OCI-LY7 (cell line): ENCODE measurements around the gene HOXB5. TPM values are rescaled to one million over a fixed set of nuclear protein-coding genes. Genes with fewer than 3 reads are reported as not detected.

Experiments used
- BruUV-seq: library from RNA; stranded (reverse); fragments of 400-500 nt; replicated peaks from 2 replicates; lab custom pipeline; 2021; lab: Mats Ljungman, UMichigan
- CTCF ChIA-PET: fragments of 300-600 bp; sonication (Branson Sonifier 250); formaldehyde crosslinking; loops from one replicate; lab custom pipeline; 2022; ENCODE audit warnings: antibody characterized with exemption; ENCODE audit not compliant: unreplicated experiment; lab: Charles Lee
- POLR2A ChIA-PET: fragments of 300-600 bp; sonication (Branson Sonifier 250); formaldehyde crosslinking; loops from one replicate; lab custom pipeline; 2022; ENCODE audit warnings: antibody characterized with exemption; lab: Charles Lee
- DNase-seq: peaks from one replicate; pipeline ENCODE4 v3.0.0-alpha.2; 2015; ENCODE audit warnings: low spot score
- H2AFZ ChIP-seq: fragments of 200-600 bp; sonication (generic), shearing (Covaris generic); 2 replicates; pipeline ENCODE4 v1.6.1; 2014; ENCODE audit warnings: mild to moderate bottlenecking, antibody characterized with exemption, low read length, moderate library complexity
- H3K27ac ChIP-seq: fragments of 200-600 bp; sonication (generic); 2 replicates; pipeline ENCODE4 v1.5.1; 2014; ENCODE audit warnings: mixed run types, low read depth, mild to moderate bottlenecking, moderate library complexity, low read length, inconsistent platforms; ENCODE audit not compliant: poor library complexity, severe bottlenecking
- H3K36me3 ChIP-seq: fragments of 200-600 bp; sonication (generic); 2 replicates; pipeline ENCODE4 v1.6.1; 2014; ENCODE audit warnings: mild to moderate bottlenecking, antibody characterized with exemption, low read length, moderate library complexity, mixed read lengths; ENCODE audit not compliant: insufficient read depth
- H3K4me1 ChIP-seq: fragments of 200-600 bp; sonication (generic); 2 replicates; pipeline ENCODE4 v1.5.1; 2014; ENCODE audit warnings: mild to moderate bottlenecking, low read length; ENCODE audit not compliant: insufficient read depth, poor library complexity, severe bottlenecking
- H3K4me2 ChIP-seq: fragments of 200-600 bp; sonication (generic); 2 replicates; pipeline ENCODE4 v1.6.1; 2014; ENCODE audit warnings: mild to moderate bottlenecking, low read length
- H3K4me3 ChIP-seq: fragments of 200-600 bp; sonication (generic); 2 replicates; pipeline ENCODE4 v1.5.1; 2014; ENCODE audit warnings: mild to moderate bottlenecking, low read depth, low read length; ENCODE audit not compliant: poor library complexity, severe bottlenecking
- H3K79me2 ChIP-seq: fragments of 200-600 bp; sonication (generic); 2 replicates; pipeline ENCODE4 v1.6.1; 2016; ENCODE audit warnings: low read depth, mild to moderate bottlenecking, low read length, moderate library complexity, mixed read lengths; ENCODE audit not compliant: insufficient read depth
- H3K9me2 ChIP-seq: fragments of 200-600 bp; sonication (generic); 2 replicates; pipeline ENCODE4 v1.6.1; 2016; ENCODE audit warnings: mild to moderate bottlenecking, low read length, mixed read lengths; ENCODE audit not compliant: insufficient read depth
- H3K9me3 ChIP-seq: fragments of 200-600 bp; sonication (generic); 2 replicates; pipeline ENCODE4 v1.6.1; 2014; ENCODE audit warnings: mild to moderate bottlenecking, mixed run types, low read length, mixed read lengths
- H4K20me1 ChIP-seq: fragments of 200-600 bp; sonication (generic); 2 replicates; pipeline ENCODE4 v1.6.1; 2014; ENCODE audit warnings: mild to moderate bottlenecking, antibody characterized with exemption, low read length, moderate library complexity, mixed read lengths; ENCODE audit not compliant: insufficient read depth
- EZH2phosphoT487 ChIP-seq: fragments of 200-600 bp; sonication (generic); IDR thresholded peaks from 2 replicates; pipeline ENCODE4 v1.6.1; 2018; ENCODE audit warnings: low read depth, borderline replicate concordance, mild to moderate bottlenecking, mixed run types, antibody characterized with exemption, low read length, moderate library complexity, mixed read lengths
- intact Hi-C: fragments of 100-400 bp; cut with micrococcal nuclease; formaldehyde crosslinking; loops from one replicate; pipeline ENCODE4 v1.10.0; 2022; ENCODE audit not compliant: unreplicated experiment
- total RNA-seq, 2 experiments: library from RNA; depleted of rRNA in 1 of 2; stranded (reverse); fragments of >200 nt in 1 of 2; shearing (Covaris generic) in 1 of 2; gene quantifications; 2 replicates each; pipeline ENCODE4 v1.2.3, GENCODE V29; 2014 to 2022
- TF ChIP-seq, protein P1 (sequence below): fragments of 200-600 bp; sonication (generic); conservative IDR thresholded peaks from 2 replicates; pipeline ENCODE4 v1.5.1; 2014; ENCODE audit warnings: mild to moderate bottlenecking, antibody characterized with exemption, low read length, moderate library complexity, mixed read lengths

The HOXB5 gene
- total RNA-seq, 2 experiments from 2014 or later = not detected

DNA sequence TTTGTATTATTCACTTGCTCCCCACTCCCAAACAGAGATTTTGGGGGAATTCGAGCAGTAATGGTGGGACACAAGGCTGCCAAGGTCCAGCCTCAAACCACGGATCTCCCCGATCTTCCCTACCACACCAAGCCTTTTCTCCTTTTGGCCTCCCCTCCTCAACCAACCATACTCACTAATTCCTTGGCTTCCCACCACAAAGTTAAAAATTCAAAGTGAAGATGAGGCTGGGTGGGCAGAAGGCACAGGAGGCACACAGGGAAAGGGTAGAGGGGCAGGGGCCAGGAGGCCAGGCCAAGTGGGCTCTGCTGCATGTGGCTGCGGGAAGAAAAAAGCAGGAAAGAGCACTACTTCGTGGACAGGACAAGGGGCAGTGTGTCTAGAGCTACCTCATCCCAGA lies 30.6 kb downstream of the HOXB5 start:
- intact Hi-C loops = no loop called here
- DNase-seq = no peak
- Histone ChIP-seq H3K79me2 (no peaks in the 10 kb centered on the region), H3K9me2 (no peaks in the 10 kb centered on the region), H4K20me1 (no peaks in the 10 kb centered on the region), H3K27ac (no peak overlapping the region), H3K36me3 (no peaks in the 10 kb centered on the region), H3K9me3 (no peaks in the 10 kb centered on the region), H3K4me2 (no peak overlapping the region), H3K4me3 (no peak overlapping the region), H3K4me1 (no peaks in the 10 kb centered on the region), H2AFZ (no peak overlapping the region)
- no peak for TF ChIP-seq EZH2phosphoT487
- TF ChIP-seq, protein P1, sequence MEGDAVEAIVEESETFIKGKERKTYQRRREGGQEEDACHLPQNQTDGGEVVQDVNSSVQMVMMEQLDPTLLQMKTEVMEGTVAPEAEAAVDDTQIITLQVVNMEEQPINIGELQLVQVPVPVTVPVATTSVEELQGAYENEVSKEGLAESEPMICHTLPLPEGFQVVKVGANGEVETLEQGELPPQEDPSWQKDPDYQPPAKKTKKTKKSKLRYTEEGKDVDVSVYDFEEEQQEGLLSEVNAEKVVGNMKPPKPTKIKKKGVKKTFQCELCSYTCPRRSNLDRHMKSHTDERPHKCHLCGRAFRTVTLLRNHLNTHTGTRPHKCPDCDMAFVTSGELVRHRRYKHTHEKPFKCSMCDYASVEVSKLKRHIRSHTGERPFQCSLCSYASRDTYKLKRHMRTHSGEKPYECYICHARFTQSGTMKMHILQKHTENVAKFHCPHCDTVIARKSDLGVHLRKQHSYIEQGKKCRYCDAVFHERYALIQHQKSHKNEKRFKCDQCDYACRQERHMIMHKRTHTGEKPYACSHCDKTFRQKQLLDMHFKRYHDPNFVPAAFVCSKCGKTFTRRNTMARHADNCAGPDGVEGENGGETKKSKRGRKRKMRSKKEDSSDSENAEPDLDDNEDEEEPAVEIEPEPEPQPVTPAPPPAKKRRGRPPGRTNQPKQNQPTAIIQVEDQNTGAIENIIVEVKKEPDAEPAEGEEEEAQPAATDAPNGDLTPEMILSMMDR = no peak
- no TSS peak for BruUV-seq
- ChIA-PET POLR2A (no interaction called here), CTCF (no interaction called here)

DNA sequence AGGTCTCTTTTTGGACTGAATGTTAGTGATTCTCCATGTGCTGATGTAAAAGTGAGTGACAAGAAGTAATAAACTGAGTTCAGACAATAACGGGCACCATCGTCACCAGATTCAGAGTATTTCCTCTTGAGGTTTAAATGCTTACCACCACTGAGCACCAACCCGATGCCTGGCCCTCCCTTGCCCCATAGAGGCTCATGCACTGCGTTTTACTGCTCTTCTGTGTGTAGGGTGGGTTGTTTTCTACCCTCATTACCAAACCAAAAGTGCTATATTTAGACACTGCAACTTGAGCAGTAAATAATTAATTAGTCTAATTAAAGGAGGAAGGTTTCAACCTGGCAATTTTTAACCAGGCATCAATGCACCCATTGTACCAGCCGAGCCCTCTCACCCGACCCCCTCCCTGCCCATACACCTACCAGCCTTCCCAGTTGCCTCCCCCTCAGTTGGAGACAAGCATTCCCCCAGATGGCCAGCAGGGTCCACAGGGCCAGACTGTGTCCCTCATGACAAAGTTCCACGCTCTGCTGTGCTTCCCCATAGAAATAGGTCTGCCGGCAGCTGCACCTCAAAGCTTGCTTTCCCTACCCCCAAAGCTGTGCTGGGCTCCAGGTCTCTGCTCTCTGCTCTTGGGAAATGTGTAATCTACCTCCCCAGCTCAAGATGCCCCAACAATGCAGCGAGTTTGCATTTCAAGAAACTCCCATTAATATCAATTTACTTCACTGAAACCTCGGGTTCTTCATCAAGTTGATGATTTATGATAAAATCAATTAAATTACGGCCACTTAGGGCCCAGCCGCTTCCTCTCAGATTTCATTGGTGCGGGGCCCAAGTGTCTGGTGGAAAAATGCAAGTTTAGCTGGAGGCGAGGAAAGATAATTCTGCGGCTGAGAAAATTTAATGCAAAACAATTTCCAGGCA lies 31.4 kb downstream of the HOXB5 start:
- no TSS peak for BruUV-seq

More for the DNA sequence above, 31.4 kb downstream of the HOXB5 start:
- H3K27ac ChIP-seq = no peak overlapping the region
- H3K79me2 ChIP-seq = no peaks in the 10 kb centered on the region
- no peak for DNase-seq
- no peaks in the 10 kb centered on the region for H3K9me2 ChIP-seq
- intact Hi-C loops = no loop called here
- ChIA-PET POLR2A (no interaction called here), CTCF (no interaction called here)
- H2AFZ ChIP-seq = no peak overlapping the region
- no peak overlapping the region for H3K4me3 ChIP-seq
- H3K9me3 ChIP-seq = no peaks in the 10 kb centered on the region
- no peak overlapping the region for H3K4me2 ChIP-seq
- no peaks in the 10 kb centered on the region for H3K36me3 ChIP-seq
- TF ChIP-seq, protein P1 = no peak
- no peak for TF ChIP-seq EZH2phosphoT487
- no peaks in the 10 kb centered on the region for H4K20me1 ChIP-seq
- H3K4me1 ChIP-seq = no peaks in the 10 kb centered on the region
